Measurements from ENCODE around the gene TMEM225B.

Gene TMEM225B

DNA sequence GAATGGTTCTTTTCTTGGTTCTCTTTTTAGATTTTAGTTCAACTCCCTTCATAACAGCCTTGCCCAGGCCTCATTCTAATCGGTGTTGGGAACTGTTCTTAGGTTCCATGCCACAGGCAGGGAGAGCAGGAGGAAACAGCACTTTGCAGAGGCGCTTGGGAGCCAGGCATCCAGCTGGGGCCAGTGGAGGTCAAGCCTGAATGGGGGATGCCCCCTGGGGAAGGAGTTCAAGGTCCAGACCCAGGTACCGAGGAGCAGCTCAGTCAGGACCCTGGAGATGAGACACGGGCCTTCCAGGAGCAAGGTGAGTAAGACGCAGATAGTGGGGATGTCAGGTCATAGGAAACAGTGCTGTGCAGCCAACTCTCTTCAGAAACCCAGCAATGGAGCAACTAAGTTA, 23.2 kb downstream of the TMEM225B start:
- no peak overlapping the region for H3K27ac ChIP-seq (ENCODE audit: extremely low read depth, low read depth, low read length)

DNA sequence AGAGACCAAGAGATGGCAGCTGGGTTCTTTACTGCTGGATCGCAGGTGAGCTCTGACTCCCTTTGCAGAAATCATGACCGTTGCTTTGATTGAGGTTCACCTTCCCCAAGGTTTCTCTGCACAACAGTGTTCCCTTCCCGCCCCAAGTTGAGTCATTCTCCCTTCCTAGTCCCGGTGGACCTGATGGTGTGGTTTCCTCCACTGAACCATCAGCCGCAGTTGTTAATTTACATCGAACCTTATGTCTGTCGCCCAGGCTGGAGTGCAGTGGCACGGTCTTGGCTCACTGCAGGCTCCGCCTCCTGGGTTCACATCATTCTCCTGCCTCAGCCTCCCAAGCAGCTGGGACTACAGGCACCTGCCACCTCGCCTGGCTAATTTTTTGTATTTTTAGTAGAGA, 24.5 kb downstream of the TMEM225B start:
- Histone ChIP-seq H3K9me3 (ENCODE audit: control insufficient read depth, insufficient read depth, low read depth, low read length) (no peaks in the 10 kb centered on the region), H3K4me3 (ENCODE audit: low read depth, low read length) (no peak overlapping the region), H3K27ac (ENCODE audit: extremely low read depth, low read depth, low read length) (no peak overlapping the region), H3K36me3 (ENCODE audit: control insufficient read depth in 2 of 2, insufficient read depth in 1 of 2, low read length in 2 of 2) (peaks cover 50 to 96% of the 10 kb centered on the region in 2 experiments), H3K4me1 (ENCODE audit: control insufficient read depth, insufficient read depth, low read length) (no peaks in the 10 kb centered on the region)
- POLR2A ChIA-PET, result no interaction called here
- CTCF ChIA-PET, result no interaction called here
- TF ChIP-seq, protein P1, sequence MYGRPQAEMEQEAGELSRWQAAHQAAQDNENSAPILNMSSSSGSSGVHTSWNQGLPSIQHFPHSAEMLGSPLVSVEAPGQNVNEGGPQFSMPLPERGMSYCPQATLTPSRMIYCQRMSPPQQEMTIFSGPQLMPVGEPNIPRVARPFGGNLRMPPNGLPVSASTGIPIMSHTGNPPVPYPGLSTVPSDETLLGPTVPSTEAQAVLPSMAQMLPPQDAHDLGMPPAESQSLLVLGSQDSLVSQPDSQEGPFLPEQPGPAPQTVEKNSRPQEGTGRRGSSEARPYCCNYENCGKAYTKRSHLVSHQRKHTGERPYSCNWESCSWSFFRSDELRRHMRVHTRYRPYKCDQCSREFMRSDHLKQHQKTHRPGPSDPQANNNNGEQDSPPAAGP (tag by site-specific recombination; IDR thresholded peaks at IDR 0.05), result no peak
- TF ChIP-seq KLF1 (tag by site-specific recombination; IDR thresholded peaks at IDR 0.05) (no peak), ZNF621 (tag by site-specific recombination; IDR thresholded peaks at IDR 0.05) (no peak), KLF16 (tag by site-specific recombination; IDR thresholded peaks at IDR 0.05) (no peak), ZNF623 (tag by site-specific recombination; IDR thresholded peaks at IDR 0.05) (no peak), GLIS2 (tag by site-specific recombination; IDR thresholded peaks at IDR 0.05) (no peak)
- TF ChIP-seq, protein P2, sequence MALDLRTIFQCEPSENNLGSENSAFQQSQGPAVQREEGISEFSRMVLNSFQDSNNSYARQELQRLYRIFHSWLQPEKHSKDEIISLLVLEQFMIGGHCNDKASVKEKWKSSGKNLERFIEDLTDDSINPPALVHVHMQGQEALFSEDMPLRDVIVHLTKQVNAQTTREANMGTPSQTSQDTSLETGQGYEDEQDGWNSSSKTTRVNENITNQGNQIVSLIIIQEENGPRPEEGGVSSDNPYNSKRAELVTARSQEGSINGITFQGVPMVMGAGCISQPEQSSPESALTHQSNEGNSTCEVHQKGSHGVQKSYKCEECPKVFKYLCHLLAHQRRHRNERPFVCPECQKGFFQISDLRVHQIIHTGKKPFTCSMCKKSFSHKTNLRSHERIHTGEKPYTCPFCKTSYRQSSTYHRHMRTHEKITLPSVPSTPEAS (tag by site-specific recombination; IDR thresholded peaks at IDR 0.05), result no peak
- TF ChIP-seq, protein P3, sequence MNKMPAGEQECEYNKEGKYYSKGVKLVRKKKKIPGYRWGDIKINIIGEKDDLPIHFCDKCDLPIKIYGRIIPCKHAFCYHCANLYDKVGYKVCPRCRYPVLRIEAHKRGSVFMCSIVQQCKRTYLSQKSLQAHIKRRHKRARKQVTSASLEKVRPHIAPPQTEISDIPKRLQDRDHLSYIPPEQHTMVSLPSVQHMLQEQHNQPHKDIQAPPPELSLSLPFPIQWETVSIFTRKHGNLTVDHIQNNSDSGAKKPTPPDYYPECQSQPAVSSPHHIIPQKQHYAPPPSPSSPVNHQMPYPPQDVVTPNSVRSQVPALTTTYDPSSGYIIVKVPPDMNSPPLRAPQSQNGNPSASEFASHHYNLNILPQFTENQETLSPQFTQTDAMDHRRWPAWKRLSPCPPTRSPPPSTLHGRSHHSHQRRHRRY (tag by site-specific recombination; IDR thresholded peaks at IDR 0.05), result no peak

More for the DNA sequence above, 23.2 kb downstream of the TMEM225B start:
- no peak overlapping the region for H3K4me3 ChIP-seq (ENCODE audit: low read depth, low read length)
- ChIA-PET CTCF (no interaction called here), POLR2A (interaction anchor here (0.6 kb wide), 1 partner anchor 292 kb away, joined by 3 read pairs; no protein-coding TSS in a partner anchor)
- H3K36me3 ChIP-seq (ENCODE audit: control insufficient read depth in 2 of 2, insufficient read depth in 1 of 2, low read length in 2 of 2), result peaks cover 36 to 83% of the 10 kb centered on the region in 2 experiments
- TF ChIP-seq, protein P4, sequence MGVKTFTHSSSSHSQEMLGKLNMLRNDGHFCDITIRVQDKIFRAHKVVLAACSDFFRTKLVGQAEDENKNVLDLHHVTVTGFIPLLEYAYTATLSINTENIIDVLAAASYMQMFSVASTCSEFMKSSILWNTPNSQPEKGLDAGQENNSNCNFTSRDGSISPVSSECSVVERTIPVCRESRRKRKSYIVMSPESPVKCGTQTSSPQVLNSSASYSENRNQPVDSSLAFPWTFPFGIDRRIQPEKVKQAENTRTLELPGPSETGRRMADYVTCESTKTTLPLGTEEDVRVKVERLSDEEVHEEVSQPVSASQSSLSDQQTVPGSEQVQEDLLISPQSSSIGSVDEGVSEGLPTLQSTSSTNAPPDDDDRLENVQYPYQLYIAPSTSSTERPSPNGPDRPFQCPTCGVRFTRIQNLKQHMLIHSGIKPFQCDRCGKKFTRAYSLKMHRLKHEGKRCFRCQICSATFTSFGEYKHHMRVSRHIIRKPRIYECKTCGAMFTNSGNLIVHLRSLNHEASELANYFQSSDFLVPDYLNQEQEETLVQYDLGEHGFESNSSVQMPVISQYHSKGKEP (tag by site-specific recombination; IDR thresholded peaks at IDR 0.05), result no peak
- TF ChIP-seq ZNF658 (tag by site-specific recombination; IDR thresholded peaks at IDR 0.05) (no peak), ZNF138 (tag by site-specific recombination; IDR thresholded peaks at IDR 0.05; ENCODE audit: borderline replicate concordance) (no peak), ZBTB17 (tag by site-specific recombination; IDR thresholded peaks at IDR 0.05) (no peak), RBAK (tag by site-specific recombination; IDR thresholded peaks at IDR 0.05) (no peak), FEZF1 (tag by site-specific recombination; IDR thresholded peaks at IDR 0.05) (no peak), ZNF274 (IDR thresholded peaks at IDR 0.05; ENCODE audit: low read length) (no peak), ZNF274 (tag by site-specific recombination; IDR thresholded peaks at IDR 0.05; ENCODE audit: borderline replicate concordance) (no peak), ZNF239 (tag by site-specific recombination; IDR thresholded peaks at IDR 0.05) (no peak), ZNF394 (tag by site-specific recombination; IDR thresholded peaks at IDR 0.05; ENCODE audit: borderline replicate concordance) (no peak), ZFP69B (tag by site-specific recombination; IDR thresholded peaks at IDR 0.05) (no peak), ZFP41 (tag by site-specific recombination; IDR thresholded peaks at IDR 0.05; ENCODE audit: borderline replicate concordance) (no peak), ZNF10 (tag by site-specific recombination; IDR thresholded peaks at IDR 0.05) (no peak), ZNF37A (tag by site-specific recombination; IDR thresholded peaks at IDR 0.05) (no peak), ZNF266 (tag by site-specific recombination; IDR thresholded peaks at IDR 0.05; ENCODE audit: low read depth) (no peak), ZNF335 (tag by site-specific recombination; conservative IDR thresholded peaks at IDR 0.05) (no peak), ZNF221 (tag by site-specific recombination; IDR thresholded peaks at IDR 0.05; ENCODE audit: borderline replicate concordance) (no peak), ZNF48 (tag by site-specific recombination; IDR thresholded peaks at IDR 0.05) (no peak), SALL2 (tag by site-specific recombination; IDR thresholded peaks at IDR 0.05; ENCODE audit: borderline replicate concordance) (no peak)
- TF ChIP-seq, protein P5, sequence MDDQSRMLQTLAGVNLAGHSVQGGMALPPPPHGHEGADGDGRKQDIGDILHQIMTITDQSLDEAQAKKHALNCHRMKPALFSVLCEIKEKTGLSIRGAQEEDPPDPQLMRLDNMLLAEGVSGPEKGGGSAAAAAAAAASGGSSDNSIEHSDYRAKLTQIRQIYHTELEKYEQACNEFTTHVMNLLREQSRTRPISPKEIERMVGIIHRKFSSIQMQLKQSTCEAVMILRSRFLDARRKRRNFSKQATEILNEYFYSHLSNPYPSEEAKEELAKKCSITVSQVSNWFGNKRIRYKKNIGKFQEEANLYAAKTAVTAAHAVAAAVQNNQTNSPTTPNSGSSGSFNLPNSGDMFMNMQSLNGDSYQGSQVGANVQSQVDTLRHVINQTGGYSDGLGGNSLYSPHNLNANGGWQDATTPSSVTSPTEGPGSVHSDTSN (CRISPR knock-in tag; IDR thresholded peaks at IDR 0.05), result no peak
- H3K4me1 ChIP-seq (ENCODE audit: control insufficient read depth, insufficient read depth, low read length), result no peaks in the 10 kb centered on the region
- H3K9me3 ChIP-seq (ENCODE audit: control insufficient read depth, insufficient read depth, low read depth, low read length), result no peaks in the 10 kb centered on the region

Measured in HEK293 (cell line).